Smooth muscle cell (in vitro differentiated cells): ENCODE data around the gene KRT80. TPM values are rescaled to one million over a fixed set of nuclear protein-coding genes. Genes with fewer than 3 reads are reported as not detected.

Source experiments
- DNase-seq: peaks from one replicate; lab custom pipeline; 2025; ENCODE audit not compliant: unreplicated experiment; lab: John Stamatoyannopoulos, UW
- H2AFZ ChIP-seq: fragments of 200-600 bp; sonication (generic); 2 replicates; pipeline ENCODE4 v1.6.0; 2016; ENCODE audit warnings: antibody characterized with exemption, low read depth, mild to moderate bottlenecking
- H3F3A ChIP-seq: fragments of 200-600 bp; sonication (generic); 2 replicates; pipeline ENCODE4 v1.6.0; 2017; ENCODE audit warnings: antibody characterized with exemption, low read depth
- H3K27ac ChIP-seq: fragments of 200-600 bp; sonication (generic); 2 replicates; pipeline ENCODE4 v1.5.1; 2016; ENCODE audit warnings: low read depth, mild to moderate bottlenecking
- H3K27me3 ChIP-seq: fragments of 200-600 bp; sonication (generic); 2 replicates; pipeline ENCODE4 v1.6.1; 2016; ENCODE audit warnings: low read depth, mild to moderate bottlenecking
- H3K36me3 ChIP-seq: fragments of 200-600 bp; sonication (generic); 2 replicates; pipeline ENCODE4 v1.5.1; 2016; ENCODE audit warnings: low read depth
- H3K4me1 ChIP-seq: fragments of 200-600 bp; sonication (generic); 2 replicates; pipeline ENCODE4 v1.5.1; 2016; ENCODE audit warnings: low read depth
- H3K4me2 ChIP-seq: fragments of 200-600 bp; sonication (generic); 2 replicates; pipeline ENCODE4 v1.6.0; 2016; ENCODE audit warnings: mild to moderate bottlenecking
- H3K4me3 ChIP-seq: fragments of 200-600 bp; sonication (generic); 2 replicates; pipeline ENCODE4 v1.5.1; 2016; ENCODE audit warnings: mild to moderate bottlenecking
- H3K79me2 ChIP-seq: fragments of 200-600 bp; sonication (generic); 2 replicates; pipeline ENCODE4 v1.6.0; 2016; ENCODE audit warnings: low read depth, mild to moderate bottlenecking
- H3K9ac ChIP-seq: fragments of 200-600 bp; sonication (generic); 2 replicates; pipeline ENCODE4 v1.6.0; 2016; ENCODE audit warnings: low read depth
- H3K9me3 ChIP-seq: fragments of 200-600 bp; sonication (generic); replicated peaks from 2 replicates; pipeline ENCODE4 v1.5.1; 2016; ENCODE audit warnings: low read depth
- H4K20me1 ChIP-seq: fragments of 200-600 bp; sonication (generic); 2 replicates; pipeline ENCODE4 v1.6.0; 2016; ENCODE audit warnings: low read depth
- CTCF ChIP-seq: fragments of 200-600 bp; sonication (generic); IDR thresholded peaks from 2 replicates; pipeline ENCODE4 v1.5.1; 2017; ENCODE audit warnings: borderline replicate concordance, mild to moderate bottlenecking, antibody characterized with exemption; ENCODE audit not compliant: insufficient read depth, poor library complexity, severe bottlenecking
- WGBS: methylation state at CpG from one replicate; pipeline ENCODE4 v1.1.7; 2016; ENCODE audit warnings: low lambda C conversion rate; 5-methylcytosine and 5-hydroxymethylcytosine counted together
- polyA plus RNA-seq: library from polyadenylated mRNA; unstranded; fragments of >200 nt; fragmentation: Nextera tagmentation; extraction: Ambion mirVana; gene quantifications from 2 replicates; pipeline ENCODE4 v1.2.1, GENCODE V29; 2016
- total RNA-seq: library from RNA; depleted of rRNA; stranded (reverse); fragments of >200 nt; gene quantifications from 2 replicates; pipeline ENCODE4 v1.2.3, GENCODE V29; 2014

KRT80 gene
- total and polyA plus RNA-seq, 2 experiments from 2014 or later = 5.1 to 11.7 TPM

GRCh38 chr12:52214421-52214802, 22.6 kb upstream of the KRT80 start:
- 66% methylated on average over 3 of the region's 3 CpGs for WGBS

GRCh38 chr12:52213564-52214420, 22.0 kb upstream of the KRT80 start:
- H3K79me2 ChIP-seq = no peaks in the 10 kb centered on the region
- no peaks in the 10 kb centered on the region for H3K4me1 ChIP-seq
- H3K27ac ChIP-seq = no peak overlapping the region
- H3K36me3 ChIP-seq = no peaks in the 10 kb centered on the region
- H3K4me3 ChIP-seq = no peak overlapping the region
- WGBS = 33% methylated on average over 13 of the region's 13 CpGs
- H3F3A ChIP-seq = no peaks in the 10 kb centered on the region
- no peaks in the 10 kb centered on the region for H3K27me3 ChIP-seq
- peak; percentile 96 for TF ChIP-seq CTCF
- no peak overlapping the region for H2AFZ ChIP-seq
- H3K9ac ChIP-seq = no peak overlapping the region
- no peak overlapping the region for H3K4me2 ChIP-seq
- no peaks in the 10 kb centered on the region for H4K20me1 ChIP-seq
- no peaks in the 10 kb centered on the region for H3K9me3 ChIP-seq
- DNase-seq = peak; percentile 63

More at GRCh38 chr12:52214421-52214802, 22.6 kb upstream of the KRT80 start:
- H3K36me3 ChIP-seq = no peaks in the 10 kb centered on the region
- no peak overlapping the region for H3K4me3 ChIP-seq
- no peak overlapping the region for H3K9ac ChIP-seq
- H3K79me2 ChIP-seq = no peaks in the 10 kb centered on the region
- no peak for DNase-seq
- no peaks in the 10 kb centered on the region for H3K27me3 ChIP-seq
- TF ChIP-seq CTCF = no peak
- no peak overlapping the region for H3K27ac ChIP-seq
- no peaks in the 10 kb centered on the region for H4K20me1 ChIP-seq
- no peaks in the 10 kb centered on the region for H3K9me3 ChIP-seq
- H3K4me2 ChIP-seq = no peak overlapping the region
- H3F3A ChIP-seq = no peaks in the 10 kb centered on the region
- H2AFZ ChIP-seq = no peak overlapping the region
- H3K4me1 ChIP-seq = no peaks in the 10 kb centered on the region

GRCh38 chr12:52212701-52213563, 21.1 kb upstream of the KRT80 start:
- no peak overlapping the region for H3K4me2 ChIP-seq
- DNase-seq = no peak

More at GRCh38 chr12:52212701-52213563, 21.1 kb upstream of the KRT80 start:
- Histone ChIP-seq H3K36me3 (no peaks in the 10 kb centered on the region), H3K4me3 (no peak overlapping the region), H3F3A (no peaks in the 10 kb centered on the region), H3K4me1 (no peaks in the 10 kb centered on the region), H3K9ac (no peak overlapping the region), H3K79me2 (no peaks in the 10 kb centered on the region), H3K9me3 (no peaks in the 10 kb centered on the region), H4K20me1 (no peaks in the 10 kb centered on the region), H2AFZ (no peak overlapping the region), H3K27me3 (no peaks in the 10 kb centered on the region), H3K27ac (no peak overlapping the region)
- WGBS = 77% methylated on average over 10 of the region's 13 CpGs
- no peak for TF ChIP-seq CTCF
